ENCODE data around the gene EPG5.

DNA sequence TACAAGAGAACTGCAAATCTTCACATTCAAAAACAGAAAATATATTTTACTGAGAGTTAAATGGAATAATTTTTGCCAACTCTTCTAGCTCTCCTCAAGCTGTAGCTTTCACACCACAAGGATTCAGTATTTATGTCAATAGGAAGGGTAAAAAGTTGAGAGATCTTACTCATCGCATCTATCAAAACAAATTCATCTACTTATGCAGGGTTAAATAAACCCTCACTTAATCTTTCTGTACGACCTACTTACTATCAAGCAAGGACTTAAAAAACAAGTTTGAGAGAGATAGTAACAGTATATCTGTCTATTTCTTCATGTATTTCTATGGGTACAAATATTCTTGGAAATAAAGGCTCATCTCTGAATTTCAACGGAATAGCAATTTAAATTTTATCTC, 106.2 kb downstream of the EPG5 start:
- TF ChIP-seq, protein P1, sequence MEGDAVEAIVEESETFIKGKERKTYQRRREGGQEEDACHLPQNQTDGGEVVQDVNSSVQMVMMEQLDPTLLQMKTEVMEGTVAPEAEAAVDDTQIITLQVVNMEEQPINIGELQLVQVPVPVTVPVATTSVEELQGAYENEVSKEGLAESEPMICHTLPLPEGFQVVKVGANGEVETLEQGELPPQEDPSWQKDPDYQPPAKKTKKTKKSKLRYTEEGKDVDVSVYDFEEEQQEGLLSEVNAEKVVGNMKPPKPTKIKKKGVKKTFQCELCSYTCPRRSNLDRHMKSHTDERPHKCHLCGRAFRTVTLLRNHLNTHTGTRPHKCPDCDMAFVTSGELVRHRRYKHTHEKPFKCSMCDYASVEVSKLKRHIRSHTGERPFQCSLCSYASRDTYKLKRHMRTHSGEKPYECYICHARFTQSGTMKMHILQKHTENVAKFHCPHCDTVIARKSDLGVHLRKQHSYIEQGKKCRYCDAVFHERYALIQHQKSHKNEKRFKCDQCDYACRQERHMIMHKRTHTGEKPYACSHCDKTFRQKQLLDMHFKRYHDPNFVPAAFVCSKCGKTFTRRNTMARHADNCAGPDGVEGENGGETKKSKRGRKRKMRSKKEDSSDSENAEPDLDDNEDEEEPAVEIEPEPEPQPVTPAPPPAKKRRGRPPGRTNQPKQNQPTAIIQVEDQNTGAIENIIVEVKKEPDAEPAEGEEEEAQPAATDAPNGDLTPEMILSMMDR (conservative IDR thresholded peaks at IDR 0.05; ENCODE audit: low read depth, low read length): no peak
- TF ChIP-seq EZH2 (IDR thresholded peaks at IDR 0.05; ENCODE audit: borderline replicate concordance, low read depth, low read length, poor library complexity, severe bottlenecking): no peak
